Measurements from ENCODE around the gene DNAJA3. TPM values are rescaled to one million over a fixed set of nuclear protein-coding genes. Genes with fewer than 3 reads are reported as not detected.

DNAJA3 gene
- total RNA-seq, 3 donors from 2014 or later (not counting 1 experiment from before 2014, with no cell fraction given) = 22.1 to 34.2 (median 27.2) TPM

DNA sequence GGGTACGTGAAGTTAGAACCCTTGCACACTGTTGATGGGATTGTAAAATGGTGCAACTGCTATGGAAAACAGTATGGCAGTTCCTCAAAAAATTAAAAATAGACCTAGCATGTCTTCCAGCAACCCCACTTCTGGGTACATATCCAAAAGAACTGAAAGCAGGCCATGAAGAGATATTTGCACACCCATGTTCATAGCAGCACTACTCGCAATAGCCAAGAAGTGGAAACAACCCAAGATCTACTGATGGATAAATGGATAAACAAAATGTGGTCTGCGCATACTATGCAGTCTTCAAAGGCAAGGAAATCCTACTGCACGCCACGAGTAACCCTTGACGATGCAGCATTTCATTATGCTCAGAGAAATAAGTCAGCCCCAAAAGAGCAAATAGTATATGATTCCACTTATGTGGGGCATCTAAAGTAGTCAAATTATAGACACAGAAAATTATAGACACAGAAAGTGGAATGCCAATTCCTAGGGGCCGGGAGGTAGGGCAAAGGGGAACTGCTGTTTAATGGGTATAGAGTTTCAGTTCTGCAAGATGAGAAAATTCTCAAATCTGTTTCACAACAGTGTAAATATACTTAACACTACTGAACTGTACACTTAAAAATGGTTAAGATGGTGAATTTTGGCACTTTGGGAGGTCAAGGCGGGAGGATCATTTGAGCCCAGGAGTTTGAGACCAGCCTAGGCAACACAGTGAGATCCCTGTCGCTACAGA lies 26.5 kb upstream of the DNAJA3 start:
- TF ChIP-seq, protein P1, sequence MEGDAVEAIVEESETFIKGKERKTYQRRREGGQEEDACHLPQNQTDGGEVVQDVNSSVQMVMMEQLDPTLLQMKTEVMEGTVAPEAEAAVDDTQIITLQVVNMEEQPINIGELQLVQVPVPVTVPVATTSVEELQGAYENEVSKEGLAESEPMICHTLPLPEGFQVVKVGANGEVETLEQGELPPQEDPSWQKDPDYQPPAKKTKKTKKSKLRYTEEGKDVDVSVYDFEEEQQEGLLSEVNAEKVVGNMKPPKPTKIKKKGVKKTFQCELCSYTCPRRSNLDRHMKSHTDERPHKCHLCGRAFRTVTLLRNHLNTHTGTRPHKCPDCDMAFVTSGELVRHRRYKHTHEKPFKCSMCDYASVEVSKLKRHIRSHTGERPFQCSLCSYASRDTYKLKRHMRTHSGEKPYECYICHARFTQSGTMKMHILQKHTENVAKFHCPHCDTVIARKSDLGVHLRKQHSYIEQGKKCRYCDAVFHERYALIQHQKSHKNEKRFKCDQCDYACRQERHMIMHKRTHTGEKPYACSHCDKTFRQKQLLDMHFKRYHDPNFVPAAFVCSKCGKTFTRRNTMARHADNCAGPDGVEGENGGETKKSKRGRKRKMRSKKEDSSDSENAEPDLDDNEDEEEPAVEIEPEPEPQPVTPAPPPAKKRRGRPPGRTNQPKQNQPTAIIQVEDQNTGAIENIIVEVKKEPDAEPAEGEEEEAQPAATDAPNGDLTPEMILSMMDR (IDR thresholded peaks at IDR 0.05) = no peak
- Mint-ChIP-seq H3K27ac (peak overlapping the region; percentile 37 to 72), H3K36me3 (no peaks in the 10 kb centered on the region), H3K4me1 (peaks cover 17 to 29% of the 10 kb centered on the region in 2 donors), H3K4me3 (no peak overlapping the region), H3K9me3 (no peaks in the 10 kb centered on the region), H3K27me3 (ENCODE audit: low read depth in 2 of 2) (no peaks in the 10 kb centered on the region)
- Histone ChIP-seq H3K36me3 (ENCODE audit: control insufficient read depth, insufficient read depth, low read length) (peaks cover 58% of the 10 kb centered on the region), H3K27me3 (ENCODE audit: control insufficient read depth, insufficient read depth, low read length) (no peaks in the 10 kb centered on the region), H3K4me1 (ENCODE audit: control insufficient read depth, insufficient read depth, low read length) (peaks cover 8% of the 10 kb centered on the region), H3K4me3 (ENCODE audit: low read length) (no peak overlapping the region), H3K9me3 (ENCODE audit: control insufficient read depth, insufficient read depth, low read length) (no peaks in the 10 kb centered on the region), H3K27ac (ENCODE audit: low read length) (no peak overlapping the region)
- 92% methylated on average over 7 of the region's 9 CpGs for WGBS (ENCODE audit: insufficient coverage)
- no peak for DNase-seq
- no peak for ATAC-seq
- intact Hi-C loops (cut with micrococcal nuclease) = no loop called here

DNA sequence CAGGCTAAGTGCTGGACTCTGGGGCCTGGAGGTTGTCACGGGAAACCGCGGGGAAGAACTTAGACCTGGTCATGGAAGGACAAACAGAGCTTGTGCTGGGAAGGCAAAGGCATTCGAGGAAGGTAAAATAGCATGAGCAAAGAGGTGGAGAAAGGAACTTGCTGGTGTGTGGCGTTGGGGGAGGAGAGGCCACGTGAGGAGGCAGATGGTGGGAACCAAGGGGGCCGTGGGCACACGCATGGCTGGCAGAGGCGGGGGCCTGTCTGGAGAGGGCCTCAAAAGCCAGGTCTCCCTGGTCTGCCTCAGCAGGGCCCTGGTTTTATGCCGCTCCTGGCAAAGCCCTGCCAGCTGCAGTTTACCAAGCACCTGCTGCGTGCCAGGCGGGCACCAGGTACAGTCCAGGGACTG lies 24.6 kb upstream of the DNAJA3 start:
- intact Hi-C loops (cut with micrococcal nuclease) = loop anchor here (5.0 kb wide), 1 partner anchor 114 kb away; no protein-coding TSS in a partner anchor
- WGBS (ENCODE audit: insufficient coverage) = 95% methylated on average over 12 of the region's 12 CpGs
- Histone ChIP-seq H3K4me3 (ENCODE audit: low read length) (no peak overlapping the region), H3K27me3 (ENCODE audit: control insufficient read depth, insufficient read depth, low read length) (no peaks in the 10 kb centered on the region), H3K9me3 (ENCODE audit: control insufficient read depth, insufficient read depth, low read length) (no peaks in the 10 kb centered on the region), H3K36me3 (ENCODE audit: control insufficient read depth, insufficient read depth, low read length) (peaks cover 61% of the 10 kb centered on the region), H3K27ac (ENCODE audit: low read length) (no peak overlapping the region), H3K4me1 (ENCODE audit: control insufficient read depth, insufficient read depth, low read length) (peaks cover 8% of the 10 kb centered on the region)
- ATAC-seq (no peak), DNase-seq (no peak)
- Mint-ChIP-seq H3K4me3 (peak overlapping the region; percentile 47), H3K9me3 (no peaks in the 10 kb centered on the region), H3K27me3 (ENCODE audit: low read depth in 2 of 2) (no peaks in the 10 kb centered on the region), H3K27ac (peak overlapping the region; percentile 39 to 72), H3K36me3 (no peaks in the 10 kb centered on the region), H3K4me1 (peaks cover 11 to 38% of the 10 kb centered on the region in 2 donors)
- TF ChIP-seq, protein P1 (IDR thresholded peaks at IDR 0.05) = no peak

DNA sequence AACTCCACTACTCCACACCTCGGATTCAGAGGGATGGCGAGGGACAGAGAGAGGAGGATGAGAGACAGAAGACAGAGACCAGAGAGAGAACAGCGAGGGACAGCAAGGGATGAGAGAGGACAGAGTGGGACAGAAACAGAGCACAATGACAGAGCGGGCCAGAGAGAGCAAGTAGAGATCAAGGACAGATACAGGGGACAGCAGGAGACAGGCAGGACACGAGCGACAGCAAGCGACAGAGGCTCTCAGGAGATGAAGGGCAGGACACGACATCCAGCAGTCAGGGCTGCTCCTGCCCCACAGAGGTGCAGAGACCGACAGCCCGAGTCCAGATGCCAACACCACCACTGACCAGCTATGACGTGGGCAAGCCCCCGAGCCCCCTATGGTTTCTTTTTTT lies 24.2 kb upstream of the DNAJA3 start:
- H3K4me3 Mint-ChIP-seq = peak overlapping the region; percentile 7
- no peaks in the 10 kb centered on the region for H3K36me3 Mint-ChIP-seq
- 99% methylated on average over 11 of the region's 12 CpGs for WGBS (ENCODE audit: insufficient coverage)
- Histone ChIP-seq H3K27ac (ENCODE audit: low read length) (no peak overlapping the region), H3K4me3 (ENCODE audit: low read length) (no peak overlapping the region), H3K4me1 (ENCODE audit: control insufficient read depth, insufficient read depth, low read length) (peaks cover 8% of the 10 kb centered on the region), H3K36me3 (ENCODE audit: control insufficient read depth, insufficient read depth, low read length) (peaks cover 62% of the 10 kb centered on the region), H3K9me3 (ENCODE audit: control insufficient read depth, insufficient read depth, low read length) (no peaks in the 10 kb centered on the region), H3K27me3 (ENCODE audit: control insufficient read depth, insufficient read depth, low read length) (no peaks in the 10 kb centered on the region)
- no peak for ATAC-seq
- peak overlapping the region; percentile 39 to 72 for H3K27ac Mint-ChIP-seq
- peaks cover 11 to 38% of the 10 kb centered on the region in 2 donors for H3K4me1 Mint-ChIP-seq
- DNase-seq = no peak
- H3K9me3 Mint-ChIP-seq = no peaks in the 10 kb centered on the region
- TF ChIP-seq, protein P1 (IDR thresholded peaks at IDR 0.05) = no peak
- intact Hi-C loops (cut with micrococcal nuclease) = loop anchor here (5.0 kb wide), 1 partner anchor 114 kb away; no protein-coding TSS in a partner anchor
- H3K27me3 Mint-ChIP-seq (ENCODE audit: low read depth in 2 of 2) = no peaks in the 10 kb centered on the region
